Measurements from ENCODE around the gene BCAS3.
"Not testable (repeated sequence)": the region's sequence is repeated elsewhere in the genome, so short reads cannot be mapped to it uniquely, and the experiment has no call there.

BCAS3 gene

GRCh38 chr17:60802377-60802776 is 124.7 kb downstream of the BCAS3 start:
- DNase-seq, result no peak

GRCh38 chr17:60803059-60803458 is 125.4 kb downstream of the BCAS3 start:
- DNase-seq, result no peak

- DNase-seq, result no peak
Measured at GRCh38 chr17:60804831-60805230, 127.2 kb downstream of the BCAS3 start.

GRCh38 chr17:60809421-60809820 is 131.8 kb downstream of the BCAS3 start:
- no peak for DNase-seq

GRCh38 chr17:60814941-60815340 is 137.3 kb downstream of the BCAS3 start:
- not testable (repeated sequence) for DNase-seq

GRCh38 chr17:60817192-60817591 is 139.5 kb downstream of the BCAS3 start:
- no peak for DNase-seq

GRCh38 chr17:60819447-60820130 is 141.9 kb downstream of the BCAS3 start:
- DNase-seq, result no peak

GRCh38 chr17:60823515-60823914 is 145.9 kb downstream of the BCAS3 start:
- no peak for DNase-seq

- no peak for DNase-seq
Measured at GRCh38 chr17:60825351-60825750, 147.7 kb downstream of the BCAS3 start.

- DNase-seq, result no peak
Measured at GRCh38 chr17:60827943-60828342, 150.3 kb downstream of the BCAS3 start.

GRCh38 chr17:60832151-60832585 is 154.5 kb downstream of the BCAS3 start:
- DNase-seq, result no peak

- no peak for DNase-seq
Measured at GRCh38 chr17:60832631-60833030, 155.0 kb downstream of the BCAS3 start.

- DNase-seq, result no peak
Measured at GRCh38 chr17:60840456-60840855, 162.8 kb downstream of the BCAS3 start.

GRCh38 chr17:60845012-60845411 is 167.4 kb downstream of the BCAS3 start:
- no peak for DNase-seq

- DNase-seq, result no peak
Measured at GRCh38 chr17:60846175-60846574, 168.5 kb downstream of the BCAS3 start.

GRCh38 chr17:60851181-60851580 is 173.5 kb downstream of the BCAS3 start:
- no peak for DNase-seq

- DNase-seq, result no peak
Measured at GRCh38 chr17:60857556-60858080, 180.0 kb downstream of the BCAS3 start.

GRCh38 chr17:60862482-60862881 is 184.8 kb downstream of the BCAS3 start:
- DNase-seq, result no peak

GRCh38 chr17:60863892-60864707 is 186.4 kb downstream of the BCAS3 start:
- DNase-seq, result no peak

GRCh38 chr17:60864708-60865005 is 187.0 kb downstream of the BCAS3 start:
- DNase-seq, result no peak

- no peak for DNase-seq
Measured at GRCh38 chr17:60874772-60875171, 197.1 kb downstream of the BCAS3 start.

- DNase-seq, result not testable (repeated sequence)
Measured at GRCh38 chr17:60886731-60887613, 209.3 kb downstream of the BCAS3 start.

GRCh38 chr17:60887614-60888028 is 210.0 kb downstream of the BCAS3 start:
- no peak for DNase-seq
